RCC 7860 (cell line): Measurements from ENCODE around the gene CHST12.

ENCODE experiments used
- DNase-seq: peaks from one replicate; pipeline ENCODE4 v3.0.0-alpha.2; 2015; ENCODE audit warnings: low spot score
- FAIRE-seq: peaks from 2 replicates; lab custom pipeline; 2012; peaks lifted over from hg19 to GRCh38; lab: Jason Lieb, UNC

The CHST12 gene

GRCh38 chr7:2403014-2403717, at the start of gene CHST12:
Gene CHST12, plus strand, starts transcription at chr7:2403611. Its CDS starts 29,029 bp downstream, at chr7:2432640.
- FAIRE-seq = no peak

GRCh38 chr7:2353936-2354185, 49.5 kb upstream of the CHST12 start:
- DNase-seq = peak; percentile 70
- no peak for FAIRE-seq

More at GRCh38 chr7:2403014-2403717, at the start of gene CHST12:
- DNase-seq = peak; percentile 89

GRCh38 chr7:2354186-2354938, 49.0 kb upstream of the CHST12 start, which contains the start of gene EIF3B:
Gene EIF3B, plus strand, starts transcription at chr7:2354827. Its CDS starts 95 bp downstream, at chr7:2354922.
- no peak for FAIRE-seq
- peak; percentile 82 for DNase-seq

GRCh38 chr7:2354939-2355704, 48.3 kb upstream of the CHST12 start:
- no peak for FAIRE-seq
- DNase-seq = no peak

GRCh38 chr7:2355705-2356008, 47.8 kb upstream of the CHST12 start:
- FAIRE-seq (no peak), DNase-seq (peak; percentile 11)

- FAIRE-seq (no peak), DNase-seq (no peak)
Measured at GRCh38 chr7:2357165-2357564, 46.2 kb upstream of the CHST12 start.

- no peak for DNase-seq
- FAIRE-seq = no peak
Measured at GRCh38 chr7:2357571-2357970, 45.8 kb upstream of the CHST12 start.

- DNase-seq = no peak
- no peak for FAIRE-seq
Measured at GRCh38 chr7:2358968-2359527, 44.4 kb upstream of the CHST12 start.

- FAIRE-seq (no peak), DNase-seq (no peak)
Measured at GRCh38 chr7:2359610-2360009, 43.8 kb upstream of the CHST12 start.

GRCh38 chr7:2360796-2361195, 42.6 kb upstream of the CHST12 start:
- FAIRE-seq = no peak
- no peak for DNase-seq

GRCh38 chr7:2362385-2363088, 40.9 kb upstream of the CHST12 start:
- FAIRE-seq (no peak), DNase-seq (no peak)

- DNase-seq (no peak), FAIRE-seq (no peak)
Measured at GRCh38 chr7:2369139-2369538, 34.3 kb upstream of the CHST12 start.

GRCh38 chr7:2371329-2371728, 32.1 kb upstream of the CHST12 start:
- FAIRE-seq (no peak), DNase-seq (no peak)

- DNase-seq = no peak
- FAIRE-seq = no peak
Measured at GRCh38 chr7:2372724-2373123, 30.7 kb upstream of the CHST12 start.

GRCh38 chr7:2373124-2373556, 30.3 kb upstream of the CHST12 start:
- FAIRE-seq (no peak), DNase-seq (no peak)

GRCh38 chr7:2373646-2374045, 29.8 kb upstream of the CHST12 start:
- DNase-seq = no peak
- no peak for FAIRE-seq

- FAIRE-seq = no peak
- DNase-seq = no peak
Measured at GRCh38 chr7:2374401-2374800, 29.0 kb upstream of the CHST12 start.

- DNase-seq (no peak), FAIRE-seq (no peak)
Measured at GRCh38 chr7:2374830-2375728, 28.3 kb upstream of the CHST12 start.

GRCh38 chr7:2376351-2377154, 26.9 kb upstream of the CHST12 start:
- no peak for DNase-seq
- FAIRE-seq = no peak
